ENCODE results near the gene PSIP1. TPM values are rescaled to one million over a fixed set of nuclear protein-coding genes. Genes with fewer than 3 reads are reported as not detected.

PSIP1 gene
- total and polyA plus RNA-seq, 9 donors, result 42.0 to 116 (median 81.3) TPM

DNA sequence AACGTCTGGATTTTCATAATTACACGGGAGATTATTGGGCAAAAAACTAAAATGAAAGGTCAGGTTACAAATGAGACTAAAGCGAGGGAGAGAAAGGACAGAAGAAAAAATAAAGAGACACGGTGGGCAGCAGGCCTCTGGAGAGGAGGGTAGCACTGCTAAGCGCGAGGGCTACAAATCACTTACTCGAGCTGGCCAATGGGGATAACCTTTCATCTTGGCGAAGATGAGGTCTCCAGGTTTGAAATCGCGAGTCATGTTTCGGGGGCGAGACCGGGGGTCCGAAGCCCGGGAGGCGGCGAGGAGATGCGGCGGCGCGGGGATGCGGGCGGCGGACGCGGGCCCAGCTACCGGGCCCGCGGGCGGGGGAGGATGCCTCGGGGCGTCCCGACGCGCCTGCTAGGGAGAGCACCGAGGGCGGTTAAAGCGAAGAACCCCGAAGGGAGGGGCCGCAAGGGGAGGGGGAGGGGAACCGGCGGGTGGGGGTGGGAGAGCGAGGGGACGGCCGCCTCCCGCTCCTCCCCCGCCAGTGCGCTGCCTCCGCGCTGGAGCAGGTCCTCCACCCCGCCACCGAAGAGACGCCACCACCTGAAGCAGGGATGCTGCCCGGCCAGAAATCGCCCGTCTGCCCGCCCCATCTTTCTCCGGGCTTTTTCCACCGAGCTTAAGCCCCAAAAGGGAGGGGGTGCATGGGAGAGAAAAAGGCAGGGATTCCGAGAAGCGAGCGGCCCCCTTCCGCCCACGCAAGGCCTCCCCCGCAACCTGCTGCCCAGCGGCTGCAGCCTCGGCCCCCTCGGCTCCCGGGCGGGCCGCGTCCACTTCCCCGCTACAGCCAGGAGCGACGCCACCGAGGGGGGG is 610 bp downstream of the PSIP1 start:
- Histone ChIP-seq H3K9me3 (replicated peaks; ENCODE audit: control insufficient read depth, low read depth, low read length) (no peaks in the 10 kb centered on the region), H3K4me3 (ENCODE audit: low read length) (peak overlapping the region; percentile 84), H3K27me3 (ENCODE audit: control insufficient read depth, insufficient read depth, low read length) (no peaks in the 10 kb centered on the region), H3K36me3 (ENCODE audit: control insufficient read depth, insufficient read depth, low read length) (peaks cover 9% of the 10 kb centered on the region), H3K27ac (ENCODE audit: low read length) (peak overlapping the region; percentile 90), H3K4me1 (ENCODE audit: control insufficient read depth, insufficient read depth, low read length) (no peaks in the 10 kb centered on the region)
- WGBS (ENCODE audit: insufficient coverage), result under 1% methylated on average over 51 of the region's 76 CpGs
- DNase-seq, result peak; percentile 71

DNA sequence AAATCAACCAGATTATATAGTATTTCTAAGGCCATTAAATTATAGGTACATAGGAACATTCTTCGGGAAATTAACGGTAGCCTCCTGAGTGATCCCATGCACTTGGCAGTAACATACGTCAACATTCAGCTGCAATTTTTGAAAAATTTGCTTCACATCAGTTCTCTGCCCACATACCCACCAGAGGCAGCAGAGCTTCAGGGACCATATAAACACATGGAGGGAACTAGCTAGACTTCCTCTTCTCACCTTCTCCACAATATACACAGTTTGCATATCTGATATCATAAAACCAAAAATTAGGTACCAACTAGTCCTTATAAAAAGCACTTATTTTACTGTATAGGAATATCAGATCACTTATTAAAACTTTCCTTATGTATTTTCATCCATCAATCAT is 4.8 kb downstream of the PSIP1 start:
- Histone ChIP-seq H3K4me1 (ENCODE audit: control insufficient read depth, insufficient read depth, low read length) (no peaks in the 10 kb centered on the region), H3K27ac (ENCODE audit: low read length) (no peak overlapping the region), H3K9me3 (replicated peaks; ENCODE audit: control insufficient read depth, low read depth, low read length) (no peaks in the 10 kb centered on the region), H3K36me3 (ENCODE audit: control insufficient read depth, insufficient read depth, low read length) (peaks cover 18% of the 10 kb centered on the region), H3K27me3 (ENCODE audit: control insufficient read depth, insufficient read depth, low read length) (no peaks in the 10 kb centered on the region), H3K4me3 (ENCODE audit: low read length) (no peak overlapping the region)
- DNase-seq, result no peak
- WGBS (ENCODE audit: insufficient coverage), result 80% methylated on average over 2 of the region's 3 CpGs

DNA sequence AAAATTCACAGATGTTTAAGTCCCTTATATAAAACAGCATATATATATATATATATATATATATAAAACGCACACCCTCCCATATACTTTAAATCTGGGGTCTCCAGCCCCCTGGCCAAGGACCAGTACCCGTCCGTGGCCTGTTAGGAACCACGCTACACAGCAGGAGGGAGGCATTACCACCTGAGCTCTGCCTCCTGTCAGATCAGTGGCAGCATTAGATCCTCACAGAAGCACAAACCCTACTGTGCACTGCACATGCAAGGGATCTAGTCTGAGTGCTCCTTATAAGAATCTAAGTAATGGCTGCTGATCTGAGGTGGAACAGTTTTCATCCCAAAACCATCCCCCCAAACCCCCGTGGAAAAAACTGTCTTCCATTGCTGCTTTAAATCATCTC is 9.0 kb downstream of the PSIP1 start:
- Histone ChIP-seq H3K27ac (ENCODE audit: low read length) (no peak overlapping the region), H3K27me3 (ENCODE audit: control insufficient read depth, insufficient read depth, low read length) (no peaks in the 10 kb centered on the region), H3K4me3 (ENCODE audit: low read length) (no peak overlapping the region), H3K9me3 (replicated peaks; ENCODE audit: control insufficient read depth, low read depth, low read length) (no peaks in the 10 kb centered on the region), H3K4me1 (ENCODE audit: control insufficient read depth, insufficient read depth, low read length) (no peaks in the 10 kb centered on the region), H3K36me3 (ENCODE audit: control insufficient read depth, insufficient read depth, low read length) (peaks cover 15% of the 10 kb centered on the region)
- DNase-seq, result no peak
- no CpG with 5 or more reads among the region's 5 CpGs for WGBS (ENCODE audit: insufficient coverage)

DNA sequence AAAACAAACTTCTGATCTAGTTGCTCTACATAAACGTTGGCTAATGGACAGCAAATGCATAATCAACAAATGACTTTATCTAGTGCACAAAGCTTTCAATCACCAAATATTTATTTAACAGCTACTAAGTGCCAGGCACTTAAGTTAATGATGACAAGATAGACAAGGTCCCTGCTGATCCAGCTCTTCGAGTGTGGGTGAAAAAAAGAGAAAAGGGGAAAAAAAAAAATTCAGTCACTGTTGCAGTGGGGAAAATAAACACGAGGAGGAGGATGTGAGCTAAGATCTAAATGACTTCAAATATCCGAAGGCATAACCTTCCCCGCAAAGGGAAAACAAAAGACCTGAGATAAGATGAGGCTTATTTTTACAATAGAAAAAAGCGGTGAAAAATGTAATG is 9.6 kb downstream of the PSIP1 start:
- Histone ChIP-seq H3K36me3 (ENCODE audit: control insufficient read depth, insufficient read depth, low read length) (peaks cover 13% of the 10 kb centered on the region), H3K4me1 (ENCODE audit: control insufficient read depth, insufficient read depth, low read length) (no peaks in the 10 kb centered on the region), H3K9me3 (replicated peaks; ENCODE audit: control insufficient read depth, low read depth, low read length) (no peaks in the 10 kb centered on the region), H3K27me3 (ENCODE audit: control insufficient read depth, insufficient read depth, low read length) (no peaks in the 10 kb centered on the region), H3K27ac (ENCODE audit: low read length) (no peak overlapping the region), H3K4me3 (ENCODE audit: low read length) (no peak overlapping the region)
- WGBS (ENCODE audit: insufficient coverage), result 90% methylated on average over 5 of the region's 6 CpGs
- no peak for DNase-seq

DNA sequence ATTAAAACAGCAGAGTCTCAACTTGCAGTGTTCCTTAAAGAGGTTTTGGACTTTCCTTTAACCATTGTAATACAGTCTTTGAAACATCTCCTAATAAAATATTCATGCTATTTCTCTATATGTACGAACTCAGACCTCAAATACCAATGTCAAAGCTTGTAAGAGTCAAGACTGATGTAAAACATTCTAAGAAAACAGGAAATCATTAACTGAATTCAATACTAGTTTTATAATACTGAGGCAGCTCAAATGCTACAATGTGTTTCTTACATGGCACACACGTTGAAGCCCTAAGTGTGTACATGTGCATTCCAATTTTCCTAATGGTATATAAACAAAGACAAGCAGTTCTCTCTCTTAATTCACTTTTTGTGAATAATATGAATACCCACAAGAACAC is 11.6 kb downstream of the PSIP1 start:
- Histone ChIP-seq H3K4me3 (ENCODE audit: low read length) (no peak overlapping the region), H3K27me3 (ENCODE audit: control insufficient read depth, insufficient read depth, low read length) (no peaks in the 10 kb centered on the region), H3K9me3 (replicated peaks; ENCODE audit: control insufficient read depth, low read depth, low read length) (no peaks in the 10 kb centered on the region), H3K36me3 (ENCODE audit: control insufficient read depth, insufficient read depth, low read length) (peaks cover 11% of the 10 kb centered on the region), H3K27ac (ENCODE audit: low read length) (no peak overlapping the region), H3K4me1 (ENCODE audit: control insufficient read depth, insufficient read depth, low read length) (no peaks in the 10 kb centered on the region)
- no CpG with 5 or more reads among the region's 2 CpGs for WGBS (ENCODE audit: insufficient coverage)
- no peak for DNase-seq

DNA sequence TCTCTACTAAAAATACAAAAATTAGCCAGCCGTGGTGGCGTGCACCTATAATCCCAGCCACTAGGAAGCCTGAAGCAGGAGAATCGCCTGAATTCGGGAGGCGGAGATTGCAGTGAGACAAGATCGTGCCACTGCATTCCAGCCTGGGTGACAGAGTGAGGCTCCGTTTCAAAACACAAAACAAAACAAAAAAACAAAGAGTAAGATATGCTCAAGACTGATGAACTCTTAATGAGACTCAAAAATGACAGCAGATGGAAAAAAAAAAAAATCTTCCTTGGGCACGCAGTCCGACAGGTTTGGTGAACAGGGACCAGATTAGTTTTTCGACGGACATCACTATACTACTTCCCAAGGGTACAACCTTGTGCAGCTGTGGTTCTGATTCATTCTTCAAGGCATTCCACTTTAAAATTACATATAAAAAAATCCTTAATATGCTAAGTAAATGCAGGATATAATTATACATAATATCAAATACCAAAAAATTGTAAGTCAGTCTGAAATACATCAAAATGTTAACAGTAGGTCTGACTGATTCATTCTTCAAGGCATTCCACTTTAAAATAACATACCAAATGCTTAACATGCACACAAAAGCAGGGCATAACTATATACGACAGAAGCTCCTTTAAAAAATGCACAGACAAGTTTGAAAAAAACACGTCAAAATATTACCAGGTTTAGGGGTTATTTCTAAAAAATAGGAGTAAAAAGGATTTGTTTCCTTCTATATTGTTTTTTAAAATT is 12.3 kb downstream of the PSIP1 start:
- Histone ChIP-seq H3K27ac (ENCODE audit: low read length) (no peak overlapping the region), H3K9me3 (replicated peaks; ENCODE audit: control insufficient read depth, low read depth, low read length) (no peaks in the 10 kb centered on the region), H3K4me3 (ENCODE audit: low read length) (no peak overlapping the region), H3K4me1 (ENCODE audit: control insufficient read depth, insufficient read depth, low read length) (no peaks in the 10 kb centered on the region), H3K36me3 (ENCODE audit: control insufficient read depth, insufficient read depth, low read length) (peaks cover 13% of the 10 kb centered on the region), H3K27me3 (ENCODE audit: control insufficient read depth, insufficient read depth, low read length) (no peaks in the 10 kb centered on the region)
- DNase-seq, result no peak
- WGBS (ENCODE audit: insufficient coverage), result no CpG with 5 or more reads among the region's 13 CpGs

DNA sequence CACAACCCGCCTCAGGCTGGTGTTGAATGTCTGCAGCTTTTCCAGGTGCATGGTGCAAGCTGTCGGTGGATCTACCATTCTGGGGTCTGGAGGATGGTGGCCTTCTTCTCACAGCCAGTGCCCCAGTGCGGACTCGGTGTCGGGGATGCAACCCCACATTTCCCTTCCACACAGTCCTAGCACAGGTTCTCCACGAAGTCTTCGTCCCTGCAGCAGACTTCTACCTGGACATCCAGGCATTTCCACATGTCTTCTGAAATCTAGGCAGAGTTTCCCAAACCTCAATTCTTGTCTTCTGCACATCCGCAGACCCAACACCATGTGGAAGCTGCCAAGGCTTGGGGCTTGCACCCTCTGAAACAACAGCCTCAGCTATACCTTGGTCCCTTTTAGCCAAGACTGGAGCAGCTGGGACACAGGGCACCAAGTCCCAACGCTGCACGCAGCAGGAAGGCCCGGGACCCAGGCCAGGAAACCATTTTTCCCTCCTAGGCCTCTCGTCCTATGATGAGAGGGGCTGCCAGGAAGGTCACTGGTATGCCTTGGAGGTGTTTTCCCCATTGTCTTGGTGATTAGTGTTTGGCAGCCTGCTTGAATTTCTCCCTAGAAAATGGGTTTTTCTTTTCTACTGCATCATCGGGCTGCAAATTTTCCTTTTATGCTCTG is 18.2 kb downstream of the PSIP1 start:
- H3K27ac ChIP-seq (ENCODE audit: low read length), result no peak overlapping the region
- 98% methylated on average over 8 of the region's 13 CpGs for WGBS (ENCODE audit: insufficient coverage)
- H3K27me3 ChIP-seq (ENCODE audit: control insufficient read depth, insufficient read depth, low read length), result no peaks in the 10 kb centered on the region
- DNase-seq, result no peak
- no peaks in the 10 kb centered on the region for H3K4me1 ChIP-seq (ENCODE audit: control insufficient read depth, insufficient read depth, low read length)
- H3K36me3 ChIP-seq (ENCODE audit: control insufficient read depth, insufficient read depth, low read length), result peaks cover 15% of the 10 kb centered on the region
- no peaks in the 10 kb centered on the region for H3K9me3 ChIP-seq (replicated peaks; ENCODE audit: control insufficient read depth, low read depth, low read length)
- no peak overlapping the region for H3K4me3 ChIP-seq (ENCODE audit: low read length)

DNA sequence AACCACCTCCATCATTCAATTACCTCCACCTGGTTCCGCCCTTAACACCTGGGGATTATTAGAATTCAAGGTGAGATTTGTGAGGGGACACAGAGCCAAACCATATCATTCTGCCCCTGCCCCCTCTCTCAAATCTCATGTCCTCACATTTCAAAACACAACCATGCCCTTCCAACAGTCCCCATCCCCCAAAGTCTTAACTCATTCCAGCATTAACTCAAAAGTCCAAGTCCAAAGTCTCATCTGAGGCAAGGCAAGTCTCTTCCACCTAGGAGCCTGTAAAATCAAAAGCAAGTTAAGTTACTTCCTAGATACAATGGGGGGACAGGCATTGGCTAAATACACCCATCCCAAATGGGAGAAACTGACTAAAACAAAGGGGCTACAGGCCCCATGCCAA is 18.8 kb downstream of the PSIP1 start:
- Histone ChIP-seq H3K9me3 (replicated peaks; ENCODE audit: control insufficient read depth, low read depth, low read length) (no peaks in the 10 kb centered on the region), H3K4me1 (ENCODE audit: control insufficient read depth, insufficient read depth, low read length) (no peaks in the 10 kb centered on the region), H3K27ac (ENCODE audit: low read length) (no peak overlapping the region), H3K4me3 (ENCODE audit: low read length) (no peak overlapping the region), H3K36me3 (ENCODE audit: control insufficient read depth, insufficient read depth, low read length) (peaks cover 15% of the 10 kb centered on the region), H3K27me3 (ENCODE audit: control insufficient read depth, insufficient read depth, low read length) (no peaks in the 10 kb centered on the region)
- DNase-seq, result no peak
- WGBS (ENCODE audit: insufficient coverage), result no CpG with 5 or more reads among the region's 1 CpG

DNA sequence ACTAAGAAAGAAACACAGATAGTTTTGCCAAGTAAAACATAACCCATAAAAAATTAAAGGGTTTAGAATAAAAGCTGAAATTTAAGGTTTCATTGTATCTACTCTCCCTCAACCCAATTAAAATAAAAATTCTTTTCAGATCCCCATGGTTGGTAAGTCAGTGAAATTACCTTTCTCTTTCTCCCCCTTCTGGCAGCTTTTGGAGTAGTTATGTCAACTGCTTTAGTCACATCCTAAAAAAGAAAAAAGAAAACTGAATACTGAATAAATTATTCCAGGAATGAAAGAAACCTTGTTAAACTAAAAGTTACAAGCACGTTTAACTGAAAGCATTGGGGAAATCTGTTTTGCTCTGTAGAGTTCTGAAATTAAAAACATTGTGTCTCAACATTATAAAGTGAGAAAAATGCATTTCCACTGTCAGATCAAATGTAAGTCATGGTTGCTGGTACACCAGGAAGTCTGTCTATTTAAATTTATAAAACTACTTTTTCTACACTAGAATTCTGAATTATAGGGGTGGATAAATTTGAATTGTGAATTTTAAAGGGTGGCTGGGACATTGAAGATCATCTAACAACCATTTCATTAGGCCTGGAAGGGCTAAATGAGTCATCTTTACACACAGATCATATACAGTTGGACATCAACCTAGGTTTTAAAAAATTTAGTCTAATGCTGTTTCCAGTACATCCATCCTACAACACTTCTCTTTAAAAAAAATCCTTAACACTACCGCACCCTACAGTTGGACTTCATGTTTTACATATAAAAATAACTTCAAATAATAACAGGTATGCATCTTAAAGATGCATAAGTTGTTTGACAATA is 24.7 kb downstream of the PSIP1 start:
- H3K27ac ChIP-seq (ENCODE audit: low read length), result no peak overlapping the region
- H3K36me3 ChIP-seq (ENCODE audit: control insufficient read depth, insufficient read depth, low read length), result peaks cover 9% of the 10 kb centered on the region
- no CpG with 5 or more reads among the region's 2 CpGs for WGBS (ENCODE audit: insufficient coverage)
- no peak overlapping the region for H3K4me3 ChIP-seq (ENCODE audit: low read length)
- DNase-seq, result peak; percentile 26
- H3K9me3 ChIP-seq (replicated peaks; ENCODE audit: control insufficient read depth, low read depth, low read length), result no peaks in the 10 kb centered on the region
- no peaks in the 10 kb centered on the region for H3K4me1 ChIP-seq (ENCODE audit: control insufficient read depth, insufficient read depth, low read length)
- no peaks in the 10 kb centered on the region for H3K27me3 ChIP-seq (ENCODE audit: control insufficient read depth, insufficient read depth, low read length)

Data from muscle of leg (tissue), 11 donors.